GM21381 (cell line): ENCODE measurements around the gene RGPD4.
"Not testable (repeated sequence)": the region's sequence is repeated elsewhere in the genome, so short reads cannot be mapped to it uniquely, and the experiment has no call there.

Source experiments
- ATAC-seq: cut with Tn5 transposase; IDR thresholded peaks from one replicate; pipeline ENCODE4 v1.9.1; 2021; ENCODE audit warnings: mild to moderate bottlenecking, moderate library complexity; ENCODE audit not compliant: unreplicated experiment

The RGPD4 gene

DNA sequence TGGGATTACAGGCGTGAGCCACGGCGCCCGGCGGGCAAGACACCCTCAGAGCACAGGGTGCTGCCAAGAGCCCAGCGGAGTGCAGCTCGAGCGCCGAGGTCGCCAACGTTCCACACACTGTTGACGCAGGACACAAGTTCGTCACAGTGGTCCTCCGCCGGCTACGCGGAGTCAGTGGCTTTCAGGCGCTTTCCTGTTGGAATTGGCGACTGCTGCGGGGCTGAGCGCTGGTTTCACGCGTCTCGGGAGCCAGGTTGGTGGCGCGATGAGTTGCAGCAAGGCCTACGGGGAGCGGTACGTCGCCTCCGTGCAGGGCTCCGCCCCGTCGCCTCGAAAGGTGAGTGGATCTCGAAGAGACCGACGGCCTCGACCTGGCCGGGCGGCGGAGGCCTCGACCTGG, at the start of gene RGPD4:
Gene RGPD4 (plus strand): TSS at position 144 of the 400 bp plus-strand sequence. CDS start 122 bp downstream, at position 266.
- ATAC-seq: not testable (repeated sequence)

DNA sequence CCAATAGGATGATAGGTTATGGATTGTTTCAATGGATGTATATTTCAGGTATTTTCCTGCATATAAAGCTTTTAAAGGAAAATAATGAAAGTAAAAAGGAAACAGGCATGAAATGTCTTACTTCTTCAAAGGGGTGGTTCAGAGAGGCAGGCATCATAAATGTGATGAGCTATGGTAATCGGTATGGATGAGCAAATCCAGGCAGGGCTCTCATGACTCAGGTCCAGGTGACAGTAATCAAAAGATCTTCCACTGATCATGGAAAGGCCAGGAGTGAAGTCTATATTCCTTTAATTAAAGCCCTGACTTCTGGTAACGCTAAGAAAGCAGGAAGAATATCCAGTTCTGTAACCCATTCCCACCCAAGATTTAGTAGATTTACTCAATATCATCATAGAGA, 48.7 kb upstream of the RGPD4 start:
- no peak for ATAC-seq

DNA sequence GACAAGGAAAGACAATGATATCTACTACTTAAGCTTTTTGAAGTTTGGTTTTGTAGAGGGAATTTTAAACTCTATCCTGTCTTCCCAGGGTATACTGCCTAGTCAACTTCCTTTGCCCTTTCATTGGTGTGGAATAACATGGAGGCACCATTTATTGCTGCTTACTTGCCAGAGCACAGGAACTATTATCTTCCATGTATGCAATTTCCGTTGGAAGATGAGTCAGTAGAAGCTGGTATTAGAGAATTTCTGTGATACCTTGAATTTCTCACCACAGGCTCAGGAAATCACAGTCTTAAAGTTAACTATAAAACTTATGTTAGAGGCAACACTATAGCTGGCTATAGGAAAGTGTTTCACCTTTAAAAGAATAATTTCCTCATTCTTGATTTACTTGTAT, 40.9 kb upstream of the RGPD4 start:
- ATAC-seq: no peak

DNA sequence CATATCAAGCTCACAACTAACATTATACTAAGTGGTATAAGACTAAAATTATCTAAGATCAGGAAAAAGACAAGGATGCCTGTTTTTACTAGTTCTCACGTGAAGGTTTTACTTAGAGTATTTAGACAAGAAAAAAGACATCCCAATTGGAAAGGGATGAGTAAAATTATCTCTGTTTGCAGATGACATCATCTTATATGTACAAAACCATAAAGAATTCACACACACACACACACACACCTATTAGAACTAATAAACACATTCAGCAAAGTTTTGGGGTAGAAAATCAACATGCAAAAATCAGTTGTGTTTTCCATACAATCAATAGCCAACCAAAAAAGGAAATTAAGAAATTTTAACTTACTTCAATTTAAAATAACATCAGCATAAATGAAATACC, 35.9 kb upstream of the RGPD4 start:
- ATAC-seq: no peak

DNA sequence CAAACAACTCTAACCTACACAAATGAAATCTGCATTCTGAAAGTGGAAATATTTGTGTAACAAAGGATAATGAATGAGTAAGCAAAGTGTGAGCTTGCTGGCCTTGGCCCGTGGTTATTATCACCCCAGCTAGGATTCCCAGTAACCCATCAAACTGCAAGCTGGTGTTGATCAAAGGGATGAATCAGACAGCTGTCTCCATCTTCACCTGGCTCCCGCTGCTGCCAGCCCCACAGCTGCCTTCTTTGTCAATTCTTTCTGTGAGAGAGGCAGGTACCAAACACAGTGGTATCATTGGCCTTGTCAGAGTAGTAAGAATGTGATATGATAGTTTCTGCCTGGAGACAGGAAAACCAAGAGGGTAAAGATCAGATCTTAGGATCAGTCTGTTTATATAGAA, 25.2 kb upstream of the RGPD4 start:
- no peak for ATAC-seq

DNA sequence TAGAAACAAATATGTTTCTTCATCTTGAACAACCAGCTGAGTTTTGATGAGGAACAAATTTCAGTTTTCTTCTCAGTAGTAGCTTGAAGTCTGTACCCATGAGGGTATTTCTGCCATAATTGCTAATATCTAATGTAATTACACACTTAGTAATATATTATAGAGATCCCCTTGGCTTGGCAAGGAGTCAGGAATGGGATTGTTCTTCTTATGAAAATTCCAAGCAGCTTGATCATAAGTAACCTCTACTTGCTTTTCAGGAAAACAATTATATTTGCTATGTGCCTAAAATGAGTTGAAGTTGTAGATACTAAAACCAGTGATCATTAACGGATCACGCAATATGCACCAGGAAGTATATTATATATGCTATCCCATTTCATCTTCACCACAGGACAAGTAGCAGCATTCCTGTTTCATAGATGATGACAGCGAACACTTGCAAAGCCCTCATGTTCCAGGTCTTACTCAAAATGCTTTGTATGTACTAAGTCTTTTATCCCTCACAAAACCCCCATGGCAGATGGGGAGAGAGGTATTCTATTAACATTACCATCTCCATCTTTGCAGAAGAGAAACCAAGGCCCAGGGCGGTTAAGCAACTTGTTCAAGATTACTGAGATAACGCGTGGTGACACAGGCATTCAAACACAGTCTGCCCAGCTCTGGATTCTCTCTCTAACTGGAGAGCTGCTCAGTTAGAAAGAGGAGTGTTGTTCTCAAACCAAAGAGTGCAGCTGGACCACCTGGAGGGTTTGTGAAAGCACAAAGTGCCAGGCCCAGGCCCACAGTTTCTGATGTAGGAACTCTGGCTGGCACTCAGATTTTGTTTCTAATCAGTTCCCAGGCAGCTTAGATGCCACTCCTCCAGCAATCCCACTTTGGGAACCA, 21.8 kb upstream of the RGPD4 start:
- no peak for ATAC-seq

DNA sequence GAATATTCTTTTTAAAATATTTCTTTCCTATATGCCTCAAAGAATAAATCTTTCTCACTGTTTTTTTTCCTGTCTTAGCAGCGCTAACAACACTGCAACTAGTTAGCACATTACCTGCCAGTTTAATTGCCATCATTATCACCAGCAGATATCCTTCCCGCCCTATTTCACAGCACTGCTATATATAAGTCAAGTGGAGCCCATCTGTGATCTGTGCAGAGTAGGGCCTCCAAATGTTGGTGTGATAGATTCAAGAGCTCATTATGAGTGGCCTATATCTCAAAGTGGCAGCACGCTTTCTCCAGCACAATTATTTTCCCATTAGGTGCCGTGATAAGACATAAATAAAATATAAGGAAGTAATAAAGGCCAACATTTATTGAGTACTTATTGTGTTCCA, 19.8 kb upstream of the RGPD4 start:
- no peak for ATAC-seq

DNA sequence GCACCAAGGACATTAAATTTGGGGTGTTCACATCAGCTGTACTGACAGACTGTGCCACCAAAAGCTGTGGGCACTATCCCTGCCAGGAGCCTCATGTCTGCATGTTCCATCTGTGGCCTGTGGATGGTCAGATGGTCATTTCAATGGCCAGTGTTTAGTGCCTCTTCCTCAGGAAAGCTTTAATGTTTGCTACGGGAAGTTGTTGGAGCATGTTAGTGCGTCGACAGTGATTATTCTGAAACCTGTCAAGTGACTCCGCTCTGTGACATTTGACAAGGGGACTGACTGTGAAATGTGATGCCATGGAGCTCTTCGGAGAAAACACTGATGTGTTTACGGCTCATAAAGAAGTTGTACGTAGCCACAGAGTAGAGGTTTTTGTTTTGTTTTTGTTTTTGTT, 18.7 kb upstream of the RGPD4 start:
- ATAC-seq: no peak

DNA sequence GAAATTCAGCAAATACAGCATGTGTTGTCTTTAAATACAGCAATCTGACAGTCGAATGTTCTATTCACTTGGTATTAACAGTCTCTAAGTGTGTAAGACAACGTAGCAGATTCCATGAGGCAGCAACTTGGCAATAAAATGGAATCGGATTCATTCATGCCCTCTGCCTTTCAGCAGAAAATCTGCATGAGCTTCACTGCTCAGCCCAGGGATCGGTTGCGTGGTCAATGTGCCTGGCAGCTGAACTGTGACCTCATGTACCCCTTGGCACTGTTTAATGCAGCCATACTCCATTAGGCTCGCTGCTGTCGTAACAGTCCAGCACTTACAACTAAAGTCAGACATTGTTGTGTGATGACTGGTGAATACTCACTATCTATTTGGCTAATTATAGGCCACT, 17.7 kb upstream of the RGPD4 start:
- no peak for ATAC-seq

DNA sequence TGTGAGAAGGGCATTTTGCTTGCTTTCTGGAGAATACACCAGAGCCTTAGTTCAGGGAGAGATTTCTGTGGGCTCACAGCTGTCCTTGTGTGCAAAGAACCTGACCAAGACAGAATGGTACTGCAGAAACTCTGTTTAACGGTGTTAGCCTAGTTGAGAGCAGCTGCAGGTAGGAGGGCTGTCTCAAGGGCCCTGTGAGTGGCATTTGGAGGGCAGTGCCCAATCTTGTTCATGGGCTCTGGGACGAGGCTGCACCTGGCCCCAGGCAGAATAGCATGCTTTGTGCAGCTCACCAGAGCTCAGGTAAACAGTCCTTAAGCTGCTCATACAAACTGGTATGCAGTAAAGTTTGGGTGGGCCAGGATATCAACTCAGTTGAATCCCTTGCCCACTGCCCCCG, 16.9 kb upstream of the RGPD4 start:
- no peak for ATAC-seq

DNA sequence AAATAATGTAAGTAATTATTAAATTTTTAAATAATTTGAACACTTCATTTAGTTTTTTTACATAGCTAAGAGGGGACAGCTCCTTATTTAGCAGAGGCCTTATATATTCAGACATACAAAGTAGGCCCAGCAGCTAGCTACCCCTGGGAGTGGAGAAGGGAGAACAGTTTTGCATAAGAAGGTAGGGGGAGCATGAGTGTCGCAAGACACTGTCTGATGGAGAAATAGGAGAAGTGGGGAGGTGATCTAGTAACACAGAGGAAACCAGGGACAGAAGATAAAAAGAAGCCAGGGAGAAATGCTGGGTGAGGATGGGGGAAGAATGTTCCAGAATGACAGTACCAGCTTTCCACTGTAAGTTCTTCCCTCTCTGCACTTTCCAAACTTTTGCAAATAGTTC, 16.0 kb upstream of the RGPD4 start:
- no peak for ATAC-seq

DNA sequence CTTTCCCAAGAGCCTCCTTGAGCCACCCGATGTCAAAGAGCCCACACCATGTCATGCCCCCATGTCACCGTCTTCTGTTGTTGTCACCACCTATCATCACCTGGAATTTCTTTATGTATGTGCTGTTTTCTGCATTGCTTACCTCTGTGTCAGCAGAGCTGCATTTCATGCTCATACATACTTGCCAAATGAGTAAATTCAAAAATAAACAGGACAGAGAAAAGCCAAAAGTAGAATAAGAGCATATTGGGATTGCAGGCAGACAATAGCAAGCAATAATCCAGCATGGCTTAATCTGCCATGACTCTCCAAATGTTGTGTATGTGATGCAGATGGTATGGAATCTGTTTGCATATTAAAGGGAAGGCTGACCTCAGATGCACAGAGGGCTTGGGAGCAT, 15.3 kb upstream of the RGPD4 start:
- no peak for ATAC-seq

DNA sequence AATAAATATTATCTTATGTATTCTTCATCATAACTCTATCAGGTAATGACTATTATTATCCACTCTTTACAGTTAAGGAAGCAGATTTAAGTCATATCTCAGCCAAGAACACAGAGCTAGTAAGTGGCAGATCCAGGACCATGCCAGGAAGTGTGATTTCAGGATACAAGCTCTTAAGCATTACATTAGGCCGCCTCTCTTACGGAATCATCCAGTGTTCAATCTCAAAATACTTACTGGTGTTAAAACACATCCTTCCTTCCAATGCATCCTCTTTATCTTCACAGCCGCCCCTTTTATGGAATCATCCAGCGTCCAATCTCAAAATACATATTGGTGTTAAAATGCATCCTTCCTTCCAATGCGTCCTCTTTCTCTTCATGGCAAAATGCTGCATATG, 14.7 kb upstream of the RGPD4 start:
- ATAC-seq: no peak

DNA sequence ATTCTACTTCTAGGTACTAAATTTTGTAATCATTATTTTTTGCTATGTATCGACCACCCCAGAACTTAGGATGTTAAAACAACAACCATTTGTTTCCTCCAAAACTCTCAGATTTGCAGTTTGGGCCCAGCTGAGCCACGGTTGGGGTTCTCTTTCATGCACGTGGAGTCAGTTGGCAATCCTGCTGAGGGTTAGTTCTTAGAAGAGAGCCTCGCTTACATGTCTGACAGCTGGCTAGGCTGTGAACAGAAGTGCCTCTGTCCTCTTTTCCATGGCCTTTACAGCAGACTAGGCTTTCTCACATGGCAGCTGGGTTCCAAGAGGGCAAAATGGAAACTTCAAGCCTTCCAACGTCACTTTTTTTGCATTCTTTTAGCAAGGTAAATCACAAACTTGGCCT, 9.3 kb upstream of the RGPD4 start:
- no peak for ATAC-seq

DNA sequence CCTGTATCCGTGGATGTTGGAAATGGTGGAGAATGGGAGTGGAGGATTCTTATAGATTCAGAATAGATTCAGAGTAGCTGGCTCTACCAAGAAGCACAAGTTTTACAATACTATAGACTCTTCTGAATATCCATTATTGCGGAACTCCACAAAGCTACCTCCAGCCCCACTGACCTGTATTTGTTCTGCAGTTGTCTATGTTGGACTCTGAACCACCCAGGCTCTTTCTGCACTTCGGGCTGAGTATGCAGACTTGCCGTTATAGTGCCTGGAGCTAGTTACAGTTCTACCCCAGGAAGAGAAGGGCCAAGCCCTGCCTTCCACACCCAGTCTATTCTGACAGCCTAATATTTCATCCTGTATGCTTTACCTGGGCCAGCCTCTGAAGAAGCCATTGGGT, 4.4 kb upstream of the RGPD4 start:
- ATAC-seq: no peak

DNA sequence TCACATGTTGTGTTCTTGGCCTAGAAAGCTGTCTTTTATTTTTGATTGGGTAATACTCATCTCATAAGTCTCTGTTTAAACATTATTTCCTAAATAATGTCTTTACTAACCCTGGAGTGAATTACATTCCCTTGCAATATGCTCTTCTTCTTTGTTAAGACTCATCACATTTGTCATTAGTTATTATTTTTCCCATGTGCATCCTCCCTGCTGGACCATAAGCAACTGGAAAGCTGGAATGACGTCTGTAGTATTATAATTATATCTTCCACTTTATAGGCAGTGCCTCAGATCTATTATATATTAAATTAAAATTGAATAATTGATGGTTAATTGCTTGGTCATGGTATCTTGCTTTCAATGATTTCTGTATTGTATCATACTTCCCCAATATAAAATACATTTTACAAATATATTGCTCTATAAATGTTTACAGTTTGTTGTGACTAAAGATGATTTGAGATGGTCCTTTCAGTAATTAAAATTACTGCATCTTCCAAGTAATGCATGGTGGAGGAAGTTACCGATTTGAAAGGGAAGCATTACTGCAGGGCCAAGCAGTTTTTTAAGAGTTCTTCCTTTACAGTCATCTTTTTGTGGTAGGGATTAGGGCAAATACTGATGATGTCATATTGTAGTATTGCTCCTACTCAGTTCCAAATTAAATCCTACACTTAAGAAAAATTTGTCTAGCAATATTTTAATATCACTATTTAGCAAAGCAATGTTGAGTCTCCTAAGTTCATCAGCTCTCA, 2.1 kb upstream of the RGPD4 start:
- ATAC-seq: no peak

DNA sequence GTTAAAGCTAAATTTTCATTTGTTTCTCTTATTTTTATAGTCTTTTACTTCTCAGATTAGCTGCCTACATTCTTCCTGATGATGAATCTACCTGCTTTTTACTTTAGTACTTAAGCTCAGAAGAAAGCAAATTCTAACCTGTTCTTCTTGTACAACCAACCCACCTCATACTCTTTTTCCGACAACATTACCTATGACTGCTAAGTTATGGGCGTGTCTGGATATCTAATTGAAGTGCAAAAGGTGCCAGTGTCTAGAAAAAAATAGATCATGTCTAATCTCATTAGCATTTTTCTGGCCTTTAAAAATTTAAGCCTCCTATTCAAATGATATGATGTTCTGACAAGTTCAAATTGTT, 1.5 kb upstream of the RGPD4 start:
- ATAC-seq: no peak

DNA sequence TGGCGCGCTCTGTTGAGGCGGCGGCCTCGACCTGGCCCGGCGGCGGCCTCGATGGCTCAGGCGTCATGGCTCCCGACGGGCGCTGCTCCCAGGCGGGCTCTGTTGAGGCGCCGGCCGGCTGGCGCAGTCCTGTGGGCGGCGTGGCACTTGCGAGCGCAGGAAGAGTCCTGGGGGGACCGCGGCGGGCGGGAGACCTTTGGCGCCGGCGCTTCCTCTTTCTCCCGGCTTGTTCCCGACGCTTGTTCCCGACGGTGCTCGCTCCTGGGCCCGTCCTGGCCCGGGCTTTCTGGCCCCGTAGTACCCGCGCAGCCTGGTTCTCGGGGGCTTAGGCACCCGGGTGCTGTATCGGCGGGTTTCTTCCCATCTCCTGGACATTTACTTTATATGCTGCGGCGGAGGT, 2.8 kb downstream of the RGPD4 start:
- ATAC-seq: not testable (repeated sequence)

DNA sequence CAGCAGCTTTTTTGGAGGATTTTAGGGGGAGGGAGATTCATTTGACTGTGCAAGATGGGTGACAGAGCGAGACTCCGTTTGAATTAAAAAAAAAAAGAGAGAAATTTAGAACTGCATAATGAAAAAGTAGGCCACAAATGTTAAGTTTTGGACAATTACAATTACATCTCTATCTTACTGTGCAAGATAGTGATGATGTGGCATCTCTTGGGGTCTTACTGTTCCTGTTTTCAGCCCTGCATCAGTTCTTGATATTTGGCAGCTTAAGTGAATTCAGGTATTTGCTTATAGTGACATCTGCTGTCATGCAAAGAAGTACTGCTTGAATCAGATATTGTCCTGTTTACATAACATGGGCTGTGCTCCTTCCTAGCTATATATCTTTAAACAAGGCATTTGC, 6.5 kb downstream of the RGPD4 start:
- not testable (repeated sequence) for ATAC-seq

DNA sequence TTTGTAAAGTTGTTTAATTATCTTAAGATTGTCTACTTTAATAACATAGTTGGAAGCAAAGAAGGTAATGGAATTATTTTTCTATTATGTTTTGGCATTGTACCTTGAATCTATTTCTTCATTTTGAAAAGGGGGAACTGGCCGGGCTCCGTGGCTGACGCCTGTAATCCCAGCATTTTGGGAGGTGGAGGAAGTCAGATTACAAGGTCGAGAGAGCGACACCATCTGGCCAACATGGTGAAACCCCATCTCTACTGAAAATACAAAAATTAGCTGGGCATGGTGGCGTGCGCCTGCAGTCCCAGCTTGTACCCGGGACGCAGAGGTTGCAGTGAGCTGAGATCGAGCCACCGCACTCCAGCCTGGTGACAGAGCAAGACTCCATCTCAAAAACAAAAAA, 6.9 kb downstream of the RGPD4 start:
- ATAC-seq: not testable (repeated sequence)

DNA sequence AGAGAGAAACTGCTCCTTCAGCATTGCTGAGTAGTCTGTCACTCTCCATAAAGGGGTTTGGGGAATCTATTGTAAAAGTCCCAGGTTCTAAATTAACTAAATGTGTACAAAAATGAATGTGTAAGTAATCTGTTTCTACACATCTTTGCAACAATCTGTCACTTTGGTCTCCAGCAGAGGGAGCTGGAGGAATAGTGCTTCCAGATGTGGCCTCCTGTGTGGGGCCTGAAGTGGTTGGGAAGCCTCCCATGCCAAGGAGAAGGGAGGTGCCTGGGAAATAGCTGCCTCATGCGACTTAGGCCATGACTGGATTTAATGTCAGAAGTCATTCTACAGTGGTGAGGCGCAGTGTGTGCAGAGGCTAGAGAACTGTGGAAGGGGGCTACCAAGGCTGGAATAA, 89.4 kb downstream of the RGPD4 start:
- ATAC-seq: not testable (repeated sequence)

DNA sequence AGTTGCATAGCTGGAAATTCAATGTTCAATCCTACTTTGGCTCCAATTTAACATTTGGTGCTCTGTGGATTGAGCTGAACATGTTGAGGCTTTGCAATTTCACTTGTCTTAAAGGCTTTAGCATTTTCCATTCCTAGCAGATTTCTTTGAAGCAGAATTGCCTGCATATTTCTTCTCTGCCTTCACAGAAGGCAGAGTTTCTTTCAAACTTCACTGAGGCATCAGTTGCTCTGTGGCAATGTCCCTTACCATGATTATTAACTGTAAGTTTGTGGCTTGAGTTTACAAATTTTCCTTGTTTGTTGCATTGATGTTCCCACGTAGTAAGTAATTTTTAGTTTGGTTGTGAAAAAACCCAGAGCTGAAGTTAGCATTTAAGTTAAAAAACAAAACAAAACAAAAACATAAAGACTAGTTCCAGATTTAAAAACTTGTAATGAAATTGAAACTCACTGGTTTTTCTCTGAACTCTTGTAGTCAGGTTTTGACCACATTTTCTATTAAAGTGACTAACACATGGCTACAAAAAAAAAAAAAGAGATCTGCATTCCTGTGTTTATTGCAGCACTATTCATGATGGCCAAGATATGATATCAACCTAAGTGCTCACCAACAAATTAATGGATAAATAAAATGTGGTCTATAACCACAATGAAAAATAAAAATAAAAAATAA, 90.1 kb downstream of the RGPD4 start:
- not testable (repeated sequence) for ATAC-seq
